Measurements from ENCODE around the gene CLEC16A. TPM values are rescaled to one million over a fixed set of nuclear protein-coding genes. Genes with fewer than 3 reads are reported as not detected.
A peak's percentile ranks its signal among the peaks of the same experiment; 100 is the strongest.
"Not testable (repeated sequence)": the region's sequence is repeated elsewhere in the genome, so short reads cannot be mapped to it uniquely, and the experiment has no call there.

Gene CLEC16A
- total RNA-seq, 1 donor from 2014 or later: 20.4 TPM

DNA sequence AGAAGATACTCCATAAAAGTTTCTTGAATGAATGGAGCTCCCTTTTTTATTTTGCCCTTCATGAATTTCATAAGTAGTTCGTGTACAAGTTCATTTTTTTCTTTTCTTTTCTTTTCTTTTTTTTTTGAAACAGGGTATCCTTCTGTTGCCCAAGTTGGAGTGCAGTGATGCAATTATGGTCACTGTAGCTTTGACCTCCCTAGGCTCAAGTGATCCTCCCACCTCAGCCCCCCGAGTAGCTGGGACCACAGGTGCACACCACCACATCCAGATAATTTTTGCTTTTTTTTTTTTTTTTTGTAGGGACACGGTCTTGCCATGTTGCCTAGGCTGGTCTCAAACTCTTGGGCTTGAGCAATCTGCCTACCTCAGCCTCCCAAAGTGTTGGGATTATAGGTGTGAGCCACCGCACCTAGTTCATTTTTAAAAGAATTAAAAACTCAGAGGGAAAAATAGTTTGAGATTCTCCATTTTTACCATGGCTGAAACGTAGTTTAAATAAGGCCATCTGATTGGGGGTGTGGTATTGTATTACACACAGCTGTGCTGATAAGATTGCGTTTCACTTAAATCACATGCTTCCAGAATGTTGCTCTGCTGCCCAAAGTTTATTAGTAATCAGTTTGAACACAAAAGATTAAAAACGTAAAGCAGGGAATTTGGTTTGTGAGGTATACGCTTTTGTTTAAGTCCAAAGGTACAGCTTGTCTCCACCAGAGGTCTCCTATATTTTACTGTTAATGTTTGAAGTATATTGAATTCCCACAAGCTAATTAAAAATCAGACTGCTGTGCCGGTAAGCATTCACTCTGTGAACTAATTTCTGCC, 157.5 kb downstream of the CLEC16A start:
- DNase-seq: no peak

- no peak for DNase-seq
Measured at GRCh38 chr16:11102523-11102898, 158.1 kb downstream of the CLEC16A start.

DNA sequence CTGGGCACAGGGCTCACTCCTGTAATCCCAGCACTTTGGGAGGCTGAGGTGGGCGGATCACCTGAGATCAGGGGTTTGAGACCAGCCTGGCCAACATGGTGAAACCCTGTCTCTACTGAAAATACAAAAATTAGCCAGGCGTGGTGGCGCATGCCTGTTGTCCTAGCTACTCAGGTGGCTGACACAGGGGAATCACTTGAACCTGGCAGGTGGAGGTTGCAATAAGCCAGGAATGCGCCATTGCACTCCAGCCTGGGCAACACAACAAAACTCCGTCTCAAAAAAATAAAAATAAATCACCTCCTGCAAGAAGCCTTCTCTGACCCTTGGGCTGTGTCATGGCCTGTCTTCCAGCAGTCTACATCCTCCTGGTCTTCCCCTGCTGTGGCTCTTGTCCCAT, 158.9 kb downstream of the CLEC16A start:
- not testable (repeated sequence) for DNase-seq

DNA sequence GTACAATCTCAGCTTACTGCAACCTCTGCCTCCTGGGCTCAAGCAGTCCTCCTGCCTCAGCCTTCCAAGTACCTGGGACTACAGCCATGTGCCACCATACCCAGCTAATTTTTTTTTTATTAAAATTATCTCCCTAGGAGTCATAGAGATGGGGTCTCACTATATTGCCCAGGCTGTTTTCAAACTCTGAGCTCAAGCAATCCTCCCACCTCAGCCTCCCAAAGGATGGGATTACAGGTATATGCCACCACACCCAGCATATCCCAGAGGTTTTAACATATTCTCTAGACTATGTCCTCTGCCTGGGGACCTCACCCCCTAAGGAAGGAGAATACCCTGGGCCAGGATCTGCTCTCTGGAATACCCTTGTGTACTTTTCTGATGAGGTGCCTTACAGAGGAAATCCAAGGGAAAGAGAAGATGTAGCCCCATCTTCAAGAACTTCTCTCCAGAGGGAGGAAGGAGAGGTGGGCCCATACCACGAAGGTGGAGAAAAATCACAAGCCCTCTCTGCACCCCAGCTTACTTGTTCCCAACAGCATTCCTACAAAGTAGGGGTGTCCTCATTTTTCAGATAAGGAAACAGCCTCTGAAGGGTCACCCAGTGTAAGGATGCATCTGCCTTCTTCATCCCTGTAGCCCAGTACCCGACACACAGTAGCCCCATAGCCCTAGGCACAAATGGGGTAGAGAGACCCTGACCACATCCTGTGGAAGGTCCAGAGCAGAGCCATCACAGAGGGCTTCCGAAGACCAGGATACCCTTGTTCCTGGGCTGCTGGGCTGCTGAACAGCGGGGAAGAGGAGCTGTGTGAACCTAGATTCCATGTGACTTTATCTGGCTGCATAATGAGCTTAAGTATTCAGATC, 160.0 kb downstream of the CLEC16A start:
- no peak for DNase-seq

GRCh38 chr16:11105038-11105903, 160.9 kb downstream of the CLEC16A start:
- peak; percentile 45 for DNase-seq

GRCh38 chr16:11106726-11107125, 162.4 kb downstream of the CLEC16A start:
- DNase-seq: no peak

GRCh38 chr16:11107780-11108465, 163.6 kb downstream of the CLEC16A start:
- no peak for DNase-seq

DNA sequence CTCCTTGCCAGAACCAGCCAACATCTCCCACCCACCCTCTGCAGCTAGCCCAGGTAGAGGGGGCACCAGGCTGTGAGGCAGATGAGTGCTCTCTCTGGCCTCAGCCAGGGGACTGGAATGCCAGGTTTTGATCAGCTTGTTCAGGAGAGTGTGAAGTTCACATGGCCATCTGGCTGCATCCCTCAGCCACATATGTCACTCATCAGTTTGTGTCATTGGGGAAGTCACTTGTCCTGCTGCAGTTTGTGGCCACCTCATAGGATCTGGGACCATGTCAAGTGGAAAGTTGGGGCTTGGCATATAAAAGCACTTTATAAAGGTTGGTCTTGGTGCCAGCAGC, 164.1 kb downstream of the CLEC16A start:
- DNase-seq: no peak

DNA sequence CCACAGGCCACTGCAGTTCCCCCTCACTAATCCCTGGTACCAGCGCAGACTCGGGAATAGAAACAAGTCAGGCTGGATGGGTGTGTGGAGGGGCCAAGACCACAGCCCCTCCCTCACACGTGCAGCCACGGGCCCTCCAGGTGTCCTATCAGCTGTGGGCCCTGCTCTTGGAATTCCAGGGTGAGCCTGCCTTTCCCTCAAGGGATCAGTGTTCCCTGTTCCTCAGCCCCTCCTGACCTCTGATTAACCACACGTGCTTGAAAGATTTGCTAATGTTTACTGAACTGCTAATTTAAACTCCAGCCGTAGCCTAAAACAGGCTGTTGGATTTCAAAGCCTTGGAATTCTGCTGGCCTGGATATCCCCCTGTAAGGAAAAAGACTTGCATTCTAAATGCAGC, 165.2 kb downstream of the CLEC16A start:
- no peak for DNase-seq

DNA sequence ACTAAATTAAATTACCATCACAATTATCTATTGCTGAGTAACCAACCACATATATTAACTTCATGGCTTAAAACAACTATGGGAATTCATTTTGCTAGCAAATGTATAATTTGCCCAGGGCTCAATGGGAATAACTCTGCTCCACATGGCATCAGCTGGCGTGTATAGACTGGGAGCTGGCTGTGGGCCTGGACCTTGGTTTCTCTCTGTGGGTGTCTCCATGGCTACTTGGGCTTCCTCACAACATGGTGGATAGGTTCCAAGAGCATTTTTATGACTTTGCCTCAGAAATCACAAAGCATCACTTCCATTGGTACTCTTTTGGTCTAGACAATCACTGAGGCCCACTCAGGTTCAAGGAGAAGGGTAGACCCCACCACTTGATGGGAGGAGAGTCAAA, 166.8 kb downstream of the CLEC16A start:
- no peak for DNase-seq

DNA sequence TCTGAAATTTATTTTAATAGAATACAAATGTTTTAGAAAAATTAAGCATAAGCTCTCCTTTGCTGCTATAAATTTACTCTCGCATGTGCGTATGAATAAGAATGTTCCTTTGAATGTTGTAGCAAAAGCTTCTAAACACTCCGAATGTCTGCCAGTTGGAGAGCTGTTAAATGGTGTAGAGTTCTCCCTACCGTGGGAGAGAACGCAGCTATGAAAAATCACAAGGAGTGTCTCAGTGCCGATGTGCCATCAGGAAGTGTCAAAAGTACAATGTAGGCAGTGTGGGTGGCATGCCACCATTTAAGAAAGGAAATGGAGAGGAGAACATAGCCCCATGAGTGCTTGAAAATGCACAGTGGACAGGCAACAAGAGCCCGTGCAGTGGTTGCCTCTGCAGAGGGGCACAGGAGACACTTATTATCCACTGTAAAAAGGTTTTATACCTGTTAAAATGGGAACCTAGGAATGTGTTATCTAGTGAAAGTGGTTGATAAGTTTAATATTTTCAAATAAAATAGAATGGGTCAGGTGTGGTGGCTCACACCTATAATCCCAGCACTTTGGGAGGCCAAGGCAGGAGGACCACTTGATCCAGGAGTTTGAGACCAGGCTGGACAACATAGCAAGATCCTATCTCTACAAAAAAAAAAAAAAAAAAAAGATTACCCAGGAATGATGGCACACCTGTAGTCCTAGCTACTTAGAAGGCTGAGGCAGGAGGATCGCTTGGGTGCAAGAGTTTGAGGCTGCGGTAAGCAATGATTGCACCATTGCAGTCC, 167.7 kb downstream of the CLEC16A start:
- no peak for DNase-seq

GRCh38 chr16:11112723-11113348, 168.5 kb downstream of the CLEC16A start:
- DNase-seq: no peak

DNA sequence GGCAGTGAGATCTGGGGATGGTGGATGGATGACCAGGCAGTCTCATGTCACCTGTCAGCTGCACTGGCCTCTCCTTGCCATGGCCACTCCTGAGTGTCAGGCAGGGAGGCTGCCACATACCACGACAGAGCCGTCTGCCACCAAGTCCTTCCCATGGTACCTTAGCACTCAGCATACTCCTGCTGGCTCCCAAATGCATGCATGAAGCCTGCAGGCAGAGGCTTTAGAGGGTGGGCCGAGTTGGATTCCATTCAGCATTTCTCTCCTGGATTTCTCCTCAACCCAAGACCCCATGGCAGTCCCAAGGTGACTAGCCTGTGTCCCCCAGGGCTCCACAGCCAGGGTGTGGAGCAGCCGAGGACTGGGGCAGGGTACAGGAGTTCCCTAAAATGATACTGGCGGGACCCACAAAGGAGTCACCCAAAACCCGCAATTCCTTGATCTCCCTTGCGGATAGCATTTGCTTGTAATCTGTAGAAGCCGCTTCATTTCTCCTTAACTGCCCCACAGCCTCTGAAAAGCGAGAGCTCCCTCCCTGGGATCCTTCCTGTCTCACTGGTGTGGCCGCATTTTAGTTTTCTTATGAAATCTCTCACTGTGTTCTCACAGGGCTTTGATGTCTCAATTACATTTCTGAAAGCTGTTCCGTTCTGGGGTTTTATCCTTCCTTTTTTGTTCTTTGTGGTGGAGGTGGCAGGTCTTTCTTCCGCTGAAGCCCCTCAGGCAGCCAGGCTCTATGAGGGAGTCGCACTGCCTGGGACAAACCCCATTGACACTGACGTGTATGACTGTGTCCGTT, 170.2 kb downstream of the CLEC16A start:
- DNase-seq: no peak

DNA sequence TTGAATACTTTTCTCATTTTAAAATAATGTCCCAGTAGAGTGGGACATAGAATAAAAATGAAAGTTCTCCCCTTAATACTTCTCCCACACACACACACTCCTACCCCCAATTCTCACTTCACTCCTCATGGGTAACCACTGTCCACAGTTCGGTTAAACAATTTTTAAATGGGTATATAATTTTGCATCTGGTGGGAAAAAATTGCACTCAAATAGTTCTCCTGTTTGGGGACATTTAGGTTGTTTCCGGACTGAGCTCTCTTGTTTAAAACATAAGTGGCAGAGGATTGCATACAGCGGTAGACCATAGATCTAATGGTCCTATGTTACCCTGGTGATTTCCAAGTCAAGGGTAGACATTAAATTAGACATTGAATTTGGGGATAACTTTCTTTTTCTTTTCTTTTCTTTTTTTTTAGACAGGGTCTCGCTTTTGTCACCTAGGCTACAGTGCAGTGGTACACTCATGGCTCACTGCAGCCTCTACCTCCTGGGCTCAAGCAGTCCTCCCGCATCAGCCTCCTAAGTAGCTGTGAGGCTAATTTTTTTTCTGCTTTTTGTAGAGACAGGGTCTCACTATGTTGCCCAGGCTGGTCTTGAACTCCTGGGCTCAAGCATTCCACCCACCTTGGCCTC, 173.3 kb downstream of the CLEC16A start:
- DNase-seq: no peak

GRCh38 chr16:11118479-11118878, 174.1 kb downstream of the CLEC16A start:
- no peak for DNase-seq

DNA sequence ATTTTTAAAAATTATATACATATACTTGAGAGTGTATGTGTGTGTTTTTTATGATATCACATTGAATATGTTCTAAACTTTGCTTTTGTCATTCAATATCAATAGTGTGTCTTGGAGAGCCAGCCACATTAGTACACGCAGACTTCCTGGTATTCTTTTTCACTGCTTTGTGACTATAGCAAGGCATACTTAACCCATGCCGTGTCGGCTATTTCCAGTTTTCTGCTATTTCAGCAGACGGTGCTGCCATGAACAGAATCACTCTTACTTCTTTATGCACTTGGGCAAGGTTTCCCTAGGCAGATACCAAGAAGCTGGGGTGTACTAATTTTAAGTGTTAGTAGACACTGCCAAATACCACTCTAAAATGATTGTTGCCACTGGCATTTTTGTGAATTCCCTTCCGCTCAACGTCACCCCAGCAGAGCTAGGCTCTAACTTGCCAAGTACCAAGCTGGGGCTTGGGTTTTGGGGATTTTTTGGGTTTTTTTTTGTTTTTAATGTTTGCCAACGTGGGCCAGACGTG, 176.8 kb downstream of the CLEC16A start:
- no peak for DNase-seq

DNA sequence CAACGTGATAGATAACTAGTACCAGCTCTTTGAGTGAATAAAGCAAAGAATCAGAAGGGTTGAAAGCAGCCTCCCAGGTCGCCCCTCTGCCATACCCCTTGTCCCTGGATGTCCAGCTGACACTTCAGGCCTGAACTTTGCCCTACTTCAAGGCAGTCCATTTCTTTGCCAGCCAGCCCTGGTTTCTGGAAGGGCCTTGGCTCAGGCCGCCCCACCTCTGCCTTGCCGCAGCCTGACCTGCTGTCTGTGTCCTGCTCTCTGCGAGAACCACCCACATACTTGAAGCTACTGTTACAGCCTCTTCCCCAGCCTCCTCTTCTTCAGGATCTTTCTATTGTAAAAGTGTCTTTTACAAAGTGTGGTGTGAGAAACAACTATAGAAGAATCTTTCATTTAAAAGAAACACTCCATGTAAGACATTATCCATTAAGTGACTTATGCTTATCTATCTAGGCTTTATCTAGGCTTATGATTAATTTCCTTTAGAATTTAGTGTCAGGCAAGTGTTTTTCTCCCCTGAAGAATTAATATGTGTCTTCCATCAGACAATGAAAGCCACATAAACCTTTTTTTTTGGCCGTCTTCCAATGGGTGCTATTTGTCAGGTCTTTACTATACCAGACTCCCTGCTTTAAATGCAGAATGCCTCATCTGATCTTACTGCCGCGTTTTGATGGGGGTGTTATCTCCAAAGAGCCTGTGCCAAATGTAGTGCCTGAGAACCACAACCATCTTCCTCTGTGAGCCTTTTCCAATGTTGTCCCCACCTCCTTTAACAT, 177.7 kb downstream of the CLEC16A start:
- no peak for DNase-seq

GRCh38 chr16:11123666-11124065, 179.3 kb downstream of the CLEC16A start:
- no peak for DNase-seq

All from occipital lobe (tissue), 2 donors.